Measurements from ENCODE around the gene MIF. TPM values are rescaled to one million over a fixed set of nuclear protein-coding genes. Genes with fewer than 3 reads are reported as not detected.
A peak's percentile ranks its signal among the peaks of the same experiment; 100 is the strongest.

The MIF gene
- total RNA-seq, 4 donors from 2014 or later = 160 to 481 (median 281) TPM

DNA sequence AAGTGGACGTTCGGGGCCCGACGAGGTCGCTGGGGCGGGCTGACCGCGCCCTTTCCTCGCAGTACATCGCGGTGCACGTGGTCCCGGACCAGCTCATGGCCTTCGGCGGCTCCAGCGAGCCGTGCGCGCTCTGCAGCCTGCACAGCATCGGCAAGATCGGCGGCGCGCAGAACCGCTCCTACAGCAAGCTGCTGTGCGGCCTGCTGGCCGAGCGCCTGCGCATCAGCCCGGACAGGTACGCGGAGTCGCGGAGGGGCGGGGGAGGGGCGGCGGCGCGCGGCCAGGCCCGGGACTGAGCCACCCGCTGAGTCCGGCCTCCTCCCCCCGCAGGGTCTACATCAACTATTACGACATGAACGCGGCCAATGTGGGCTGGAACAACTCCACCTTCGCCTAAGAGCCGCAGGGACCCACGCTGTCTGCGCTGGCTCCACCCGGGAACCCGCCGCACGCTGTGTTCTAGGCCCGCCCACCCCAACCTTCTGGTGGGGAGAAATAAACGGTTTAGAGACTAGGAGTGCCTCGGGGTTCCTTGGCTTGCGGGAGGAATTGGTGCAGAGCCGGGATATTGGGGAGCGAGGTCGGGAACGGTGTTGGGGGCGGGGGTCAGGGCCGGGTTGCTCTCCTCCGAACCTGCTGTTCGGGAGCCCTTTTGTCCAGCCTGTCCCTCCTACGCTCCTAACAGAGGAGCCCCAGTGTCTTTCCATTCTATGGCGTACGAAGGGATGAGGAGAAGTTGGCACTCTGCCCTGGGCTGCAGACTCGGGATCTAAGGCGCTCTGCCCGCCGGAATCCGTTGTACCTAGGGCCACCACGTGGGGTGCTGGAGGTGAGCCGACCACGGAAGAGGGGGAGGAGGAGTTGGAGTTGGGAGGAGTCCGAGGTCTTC is 771 bp downstream of the MIF start:
- Histone ChIP-seq H3K27ac (peak overlapping the region; percentile 90 to 97 (median 93)), H3K4me1 (peaks cover 0 to 35% (median 14%) of the 10 kb centered on the region in 4 donors), H3K36me3 (peaks cover 0 to 19% (median 0%) of the 10 kb centered on the region in 3 donors), H3K4me3 (peak overlapping the region; percentile 71 to 86 (median 74)), H3K27me3 (no peaks in the 10 kb centered on the region), H3K9me3 (no peaks in the 10 kb centered on the region)
- TF ChIP-seq EP300 (IDR thresholded peaks at IDR 0.05) = peak in 1 of 2 donors; percentile 6
- no peak for TF ChIP-seq POLR2A (IDR thresholded peaks at IDR 0.05)
- TF ChIP-seq, protein P1, sequence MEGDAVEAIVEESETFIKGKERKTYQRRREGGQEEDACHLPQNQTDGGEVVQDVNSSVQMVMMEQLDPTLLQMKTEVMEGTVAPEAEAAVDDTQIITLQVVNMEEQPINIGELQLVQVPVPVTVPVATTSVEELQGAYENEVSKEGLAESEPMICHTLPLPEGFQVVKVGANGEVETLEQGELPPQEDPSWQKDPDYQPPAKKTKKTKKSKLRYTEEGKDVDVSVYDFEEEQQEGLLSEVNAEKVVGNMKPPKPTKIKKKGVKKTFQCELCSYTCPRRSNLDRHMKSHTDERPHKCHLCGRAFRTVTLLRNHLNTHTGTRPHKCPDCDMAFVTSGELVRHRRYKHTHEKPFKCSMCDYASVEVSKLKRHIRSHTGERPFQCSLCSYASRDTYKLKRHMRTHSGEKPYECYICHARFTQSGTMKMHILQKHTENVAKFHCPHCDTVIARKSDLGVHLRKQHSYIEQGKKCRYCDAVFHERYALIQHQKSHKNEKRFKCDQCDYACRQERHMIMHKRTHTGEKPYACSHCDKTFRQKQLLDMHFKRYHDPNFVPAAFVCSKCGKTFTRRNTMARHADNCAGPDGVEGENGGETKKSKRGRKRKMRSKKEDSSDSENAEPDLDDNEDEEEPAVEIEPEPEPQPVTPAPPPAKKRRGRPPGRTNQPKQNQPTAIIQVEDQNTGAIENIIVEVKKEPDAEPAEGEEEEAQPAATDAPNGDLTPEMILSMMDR (IDR thresholded peaks at IDR 0.05) = peak in 1 of 5 experiments; percentile 10
- WGBS, 2 donors = 3 to 4% methylated on average over 35 to 43 of the region's 79 CpGs
- DNase-seq (ENCODE audit: low spot score in 2 of 2) = peak; percentile 33 to 61

DNA sequence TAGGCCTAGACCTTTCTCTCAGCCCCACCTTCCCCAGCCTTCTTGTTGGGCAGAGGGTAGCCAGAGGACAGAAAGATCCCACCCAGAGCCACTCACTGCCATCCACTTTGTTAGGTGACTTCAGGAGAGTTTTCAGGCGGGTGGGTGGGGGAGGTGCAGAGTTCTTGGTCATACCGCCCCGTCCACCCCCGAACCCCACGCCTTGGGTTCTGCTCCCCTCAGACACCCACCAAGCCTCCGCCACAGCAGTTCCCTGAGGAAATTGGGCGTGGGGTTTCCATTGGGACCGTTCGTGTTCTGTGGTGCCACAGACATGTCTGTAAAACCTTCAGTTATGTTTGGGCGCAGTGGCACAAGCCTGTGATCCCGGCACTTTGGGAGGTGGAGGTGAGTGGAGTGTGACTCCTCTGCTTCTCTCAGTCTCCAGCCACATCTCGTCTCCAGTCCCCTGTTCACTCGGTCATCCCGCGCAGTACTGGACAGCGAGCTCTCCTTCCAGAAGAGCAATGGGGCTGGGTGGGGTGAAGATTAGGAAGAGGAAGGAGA is 1.5 kb downstream of the MIF start:
- peak overlapping the region; percentile 90 to 97 (median 93) for H3K27ac ChIP-seq
- no peaks in the 10 kb centered on the region for H3K27me3 ChIP-seq

DNA sequence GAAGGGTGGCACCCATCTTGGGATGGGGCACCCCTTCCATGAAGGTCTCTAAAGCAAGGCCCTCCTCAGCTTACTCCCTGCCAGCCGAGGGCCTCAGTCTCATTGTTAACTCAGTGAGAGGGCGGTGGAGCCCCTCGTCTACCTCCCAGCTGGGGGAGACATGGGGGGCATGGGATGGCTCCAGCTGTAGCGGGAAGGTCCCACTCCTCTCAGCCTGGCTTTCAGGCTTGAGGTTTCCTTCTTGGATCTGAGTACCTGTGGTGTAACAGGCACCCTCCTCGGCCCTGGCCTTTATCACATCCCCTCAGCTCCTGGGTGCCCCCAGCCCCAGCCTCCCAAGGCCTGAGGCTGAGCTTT is 2.0 kb downstream of the MIF start:
- 85 to 90% methylated on average over 5 of the region's 5 CpGs for WGBS, 2 donors
- Histone ChIP-seq H3K27ac (peak overlapping the region in 1 of 4 donors; percentile 92), H3K9me3 (no peaks in the 10 kb centered on the region), H3K36me3 (peaks cover 0 to 19% (median 0%) of the 10 kb centered on the region in 3 donors), H3K4me1 (peaks cover 0 to 35% (median 14%) of the 10 kb centered on the region in 4 donors), H3K4me3 (no peak overlapping the region), H3K27me3 (no peaks in the 10 kb centered on the region)
- no peak for TF ChIP-seq POLR2A (IDR thresholded peaks at IDR 0.05)
- TF ChIP-seq, protein P1 (IDR thresholded peaks at IDR 0.05) = no peak
- TF ChIP-seq EP300 (IDR thresholded peaks at IDR 0.05) = no peak
- DNase-seq (ENCODE audit: low spot score in 2 of 2) = no peak

More for the DNA sequence above, 1.5 kb downstream of the MIF start:
- TF ChIP-seq, protein P1 (IDR thresholded peaks at IDR 0.05) = no peak
- TF ChIP-seq EP300 (IDR thresholded peaks at IDR 0.05) (no peak), POLR2A (IDR thresholded peaks at IDR 0.05) (no peak)
- Histone ChIP-seq H3K9me3 (no peaks in the 10 kb centered on the region), H3K4me3 (peak overlapping the region; percentile 71 to 86 (median 74)), H3K4me1 (peaks cover 0 to 35% (median 14%) of the 10 kb centered on the region in 4 donors), H3K36me3 (peaks cover 0 to 19% (median 0%) of the 10 kb centered on the region in 3 donors)
- DNase-seq (ENCODE audit: low spot score in 2 of 2) = no peak
- 90 to 91% methylated on average over 16 of the region's 16 CpGs for WGBS, 2 donors

DNA sequence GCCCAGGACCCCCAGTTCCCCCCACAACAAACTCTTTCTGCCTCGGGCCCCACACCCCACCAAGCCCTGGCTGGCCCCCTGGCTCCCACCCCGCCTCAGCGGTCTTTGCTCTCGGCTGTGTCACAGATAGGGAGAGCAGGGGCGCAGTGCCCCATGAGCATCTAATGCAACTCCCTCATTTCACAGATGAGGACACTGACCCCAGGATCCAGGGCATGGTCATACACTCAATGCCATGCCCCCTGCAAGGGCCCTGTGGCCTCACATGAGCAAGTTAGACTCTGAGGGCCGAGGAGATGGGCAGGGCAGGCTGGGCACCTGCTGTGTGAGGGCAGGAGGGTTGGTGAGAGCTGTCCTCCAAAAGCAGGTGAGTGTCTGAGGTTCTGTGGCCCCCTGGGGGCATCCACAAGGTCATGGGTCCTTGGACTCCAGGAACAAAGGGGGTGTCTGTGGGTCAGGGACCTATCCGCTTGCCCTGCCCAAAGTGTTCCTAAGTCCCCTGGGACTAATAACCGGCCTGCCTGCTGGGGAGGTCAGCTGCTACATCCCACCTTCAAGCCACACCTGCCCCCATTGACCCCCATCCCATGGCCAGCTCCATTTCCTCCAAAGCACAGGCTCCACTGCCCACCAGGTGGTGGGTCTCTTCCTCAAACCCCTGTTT is 2.5 kb downstream of the MIF start:
- Histone ChIP-seq H3K9me3 (no peaks in the 10 kb centered on the region), H3K4me3 (no peak overlapping the region), H3K36me3 (peaks cover 0 to 19% (median 0%) of the 10 kb centered on the region in 3 donors), H3K4me1 (peaks cover 0 to 35% (median 14%) of the 10 kb centered on the region in 4 donors), H3K27me3 (no peaks in the 10 kb centered on the region), H3K27ac (no peak overlapping the region)
- 84 to 90% methylated on average over 7 to 8 of the region's 8 CpGs for WGBS, 2 donors
- no peak for DNase-seq (ENCODE audit: low spot score in 2 of 2)
- no peak for TF ChIP-seq POLR2A (IDR thresholded peaks at IDR 0.05)
- TF ChIP-seq, protein P1 (IDR thresholded peaks at IDR 0.05) = no peak
